ENCODE measurements around the gene UTF1. TPM values are rescaled to one million over a fixed set of nuclear protein-coding genes. Genes with fewer than 3 reads are reported as not detected.

UTF1 gene
- total RNA-seq, 2 experiments from 2014 or later = not detected

DNA sequence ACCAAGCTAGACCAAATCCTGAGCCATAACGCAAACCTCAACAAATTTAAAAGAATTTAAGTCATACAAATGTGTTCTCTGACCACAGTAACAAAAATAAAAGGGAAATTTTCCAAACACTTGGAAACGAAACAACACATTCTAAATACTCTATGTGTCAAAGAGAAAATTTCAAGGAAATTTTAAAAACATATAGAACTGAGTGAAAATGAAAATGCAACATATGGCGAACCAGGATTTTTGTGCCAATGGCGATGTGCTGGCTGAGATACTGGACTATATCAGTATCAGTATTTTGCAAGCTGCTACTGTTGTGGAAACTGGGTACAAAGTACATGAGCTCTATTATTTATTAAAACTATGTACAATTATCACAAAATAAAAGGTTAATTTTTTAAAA, 35.9 kb upstream of the UTF1 start:
- Mint-ChIP-seq H3K9me3 (peaks cover 4% of the 10 kb centered on the region), H3K27me3 (peaks cover 1% of the 10 kb centered on the region), H3K4me1 (ENCODE audit: low read depth) (no peaks in the 10 kb centered on the region), H3K27ac (no peak overlapping the region), H3K36me3 (ENCODE audit: low read depth) (no peaks in the 10 kb centered on the region), H3K4me3 (no peak overlapping the region)
- no peak for TF ChIP-seq CTCF (IDR thresholded peaks at IDR 0.05)
- ChIA-PET POLR2A (no interaction called here), CTCF (no interaction called here)
- intact Hi-C loops (cut with micrococcal nuclease) = no loop called here
- no peak for DNase-seq
- no peak for ATAC-seq

GRCh38 chr10:133195096-133195495, 34.9 kb upstream of the UTF1 start:
- ChIA-PET POLR2A (no interaction called here), CTCF (no interaction called here)
- DNase-seq (no peak), ATAC-seq (no peak)
- H3K4me1 Mint-ChIP-seq (ENCODE audit: low read depth) = no peaks in the 10 kb centered on the region
- H3K9me3 Mint-ChIP-seq = peaks cover 4% of the 10 kb centered on the region
- no peaks in the 10 kb centered on the region for H3K36me3 Mint-ChIP-seq (ENCODE audit: low read depth)
- intact Hi-C loops (cut with micrococcal nuclease) = no loop called here
- H3K27ac Mint-ChIP-seq = no peak overlapping the region
- H3K27me3 Mint-ChIP-seq = peaks cover 1% of the 10 kb centered on the region
- no peak for TF ChIP-seq CTCF (IDR thresholded peaks at IDR 0.05)
- H3K4me3 Mint-ChIP-seq = no peak overlapping the region

GRCh38 chr10:133195611-133196010, 34.4 kb upstream of the UTF1 start:
- no peak overlapping the region for H3K4me3 Mint-ChIP-seq
- ATAC-seq (no peak), DNase-seq (no peak)
- intact Hi-C loops (cut with micrococcal nuclease) = no loop called here
- no peaks in the 10 kb centered on the region for H3K36me3 Mint-ChIP-seq (ENCODE audit: low read depth)
- H3K9me3 Mint-ChIP-seq = peaks cover 4% of the 10 kb centered on the region
- H3K27me3 Mint-ChIP-seq = peaks cover 1% of the 10 kb centered on the region
- no peaks in the 10 kb centered on the region for H3K4me1 Mint-ChIP-seq (ENCODE audit: low read depth)
- no peak for TF ChIP-seq CTCF (IDR thresholded peaks at IDR 0.05)
- ChIA-PET POLR2A (no interaction called here), CTCF (no interaction called here)
- no peak overlapping the region for H3K27ac Mint-ChIP-seq

- ATAC-seq = no peak
- Mint-ChIP-seq H3K9me3 (peaks cover 4% of the 10 kb centered on the region), H3K36me3 (ENCODE audit: low read depth) (no peaks in the 10 kb centered on the region), H3K4me1 (ENCODE audit: low read depth) (no peaks in the 10 kb centered on the region), H3K27ac (no peak overlapping the region), H3K4me3 (no peak overlapping the region), H3K27me3 (peaks cover 1% of the 10 kb centered on the region)
- ChIA-PET POLR2A (no interaction called here), CTCF (no interaction called here)
- DNase-seq = no peak
- intact Hi-C loops (cut with micrococcal nuclease) = no loop called here
- TF ChIP-seq CTCF (IDR thresholded peaks at IDR 0.05) = no peak
Measured at GRCh38 chr10:133196221-133196915, 33.6 kb upstream of the UTF1 start.

DNA sequence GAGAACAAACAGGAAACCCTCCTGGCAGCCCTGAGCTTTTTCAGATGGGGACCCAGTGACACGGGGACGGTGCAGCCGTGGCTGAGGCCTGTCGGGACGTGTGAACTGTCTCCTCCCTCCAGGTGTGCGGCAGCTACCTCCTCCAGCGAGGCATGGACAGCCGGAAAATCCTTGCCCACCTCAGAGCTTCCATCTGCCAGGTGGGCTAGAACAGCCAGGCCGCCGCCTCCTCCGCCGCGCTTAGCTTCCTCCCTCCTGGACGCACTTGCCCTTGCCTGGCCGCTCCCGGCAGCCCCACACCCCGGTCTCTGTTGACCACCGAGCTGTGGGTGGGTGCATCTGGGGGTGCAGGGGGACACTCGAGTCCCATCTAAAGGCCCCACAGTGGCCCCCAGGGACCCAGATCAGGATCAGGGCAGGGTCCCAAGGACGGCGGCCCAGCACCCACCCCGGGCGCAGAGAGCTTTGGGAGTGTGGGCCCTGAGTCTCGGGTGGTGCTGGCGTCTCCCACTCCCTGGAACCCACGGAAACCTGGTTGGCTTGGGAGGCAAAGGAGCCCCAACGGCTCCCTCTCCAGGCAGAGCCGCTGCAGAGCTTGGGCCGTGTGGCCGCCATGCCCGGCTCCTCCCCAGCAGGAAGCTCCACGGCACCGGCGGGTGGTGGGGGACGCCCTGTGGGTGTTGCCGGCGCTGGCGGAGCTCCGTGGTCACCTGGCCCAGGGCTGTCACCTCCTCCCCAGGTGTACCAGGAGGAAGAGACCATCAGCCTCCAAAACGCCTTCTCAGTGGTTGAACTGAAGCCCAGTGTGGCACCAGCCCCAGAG, 32.9 kb upstream of the UTF1 start:
- no peak for DNase-seq
- intact Hi-C loops (cut with micrococcal nuclease) = no loop called here
- H3K36me3 Mint-ChIP-seq (ENCODE audit: low read depth) = no peaks in the 10 kb centered on the region
- CTCF ChIA-PET = no interaction called here
- peaks cover 1% of the 10 kb centered on the region for H3K27me3 Mint-ChIP-seq
- ATAC-seq = no peak
- no peaks in the 10 kb centered on the region for H3K4me1 Mint-ChIP-seq (ENCODE audit: low read depth)
- TF ChIP-seq CTCF (IDR thresholded peaks at IDR 0.05) = no peak
- no peak overlapping the region for H3K27ac Mint-ChIP-seq
- POLR2A ChIA-PET = no interaction called here
- H3K4me3 Mint-ChIP-seq = no peak overlapping the region
- peaks cover 4% of the 10 kb centered on the region for H3K9me3 Mint-ChIP-seq

All from activated CD8-positive, alpha-beta T cell treated with anti-CD3 and anti-CD28 coated beads for 36 hours (primary cell).